IMR-90 (cell line): Measurements from ENCODE around the gene ADARB2. TPM values are rescaled to one million over a fixed set of nuclear protein-coding genes. Genes with fewer than 3 reads are reported as not detected.

Experiments
- ATAC-seq: fragments of 200-7000 bp; cut with Tn5 transposase; 2 replicates; pipeline ENCODE4 v1.9.1; 2020; ENCODE audit warnings: low read depth, mild to moderate bottlenecking, moderate library complexity
- BruUV-seq: library from RNA; stranded (reverse); fragments of 400-500 nt; replicated peaks from 2 replicates; lab custom pipeline; 2021; lab: Mats Ljungman, UMichigan
- CTCF ChIA-PET: fragments of 300-600 bp; formaldehyde crosslinking; extraction: SDS; loops from one replicate; lab custom pipeline; 2021; ENCODE audit warnings: antibody characterized with exemption; lab: Yijun Ruan, JAX
- POLR2A ChIA-PET: fragments of 300-600 bp; sonication (Branson Sonifier 250); formaldehyde crosslinking; loops from one replicate; lab custom pipeline; 2022; ENCODE audit warnings: antibody characterized with exemption; ENCODE audit not compliant: unreplicated experiment; lab: Charles Lee
- DNase-seq: peaks from one replicate; pipeline ENCODE4 v3.0.0; 2013
- H2AFZ ChIP-seq: replicated peaks from 2 replicates; pipeline ENCODE3; 2013; ENCODE audit warnings: low read length, mild to moderate bottlenecking; ENCODE audit not compliant: poor library complexity
- H2AK5ac ChIP-seq: 2 replicates; pipeline ENCODE4 v1.6.1; 2013; ENCODE audit warnings: low read depth, low read length, inconsistent platforms
- H2AK9ac ChIP-seq: replicated peaks from 2 replicates; pipeline ENCODE3; 2013; ENCODE audit warnings: mild to moderate bottlenecking, low read depth, low read length, moderate library complexity; ENCODE audit not compliant: poor library complexity
- H2BK120ac ChIP-seq: 2 replicates; pipeline ENCODE4 v1.6.1; 2013; ENCODE audit warnings: low read depth, low read length, inconsistent platforms
- H2BK15ac ChIP-seq: 3 replicates; pipeline ENCODE4 v1.6.1; 2013; ENCODE audit warnings: low read depth, low read length, inconsistent platforms
- H2BK20ac ChIP-seq: 2 replicates; pipeline ENCODE4 v1.6.1; 2013; ENCODE audit warnings: low read depth, mild to moderate bottlenecking, inconsistent platforms, low read length, moderate library complexity
- H2BK5ac ChIP-seq: 2 replicates; pipeline ENCODE4 v1.6.1; 2013; ENCODE audit warnings: mild to moderate bottlenecking, low read depth, low read length, inconsistent platforms; ENCODE audit not compliant: poor library complexity, severe bottlenecking
- H3K14ac ChIP-seq: replicated peaks from 2 replicates; pipeline ENCODE4 v1.6.1; 2013; ENCODE audit warnings: low read depth, low read length, inconsistent platforms
- H3K18ac ChIP-seq: 2 replicates; pipeline ENCODE4 v1.6.1; 2013; ENCODE audit warnings: low read depth, low read length, control low read depth
- H3K23ac ChIP-seq: 2 replicates; pipeline ENCODE4 v1.6.1; 2013; ENCODE audit warnings: low read depth, low read length, inconsistent platforms
- H3K27ac ChIP-seq: 2 replicates; pipeline ENCODE4 v1.5.1; 2013; ENCODE audit warnings: mild to moderate bottlenecking, control low read depth, low read length; ENCODE audit not compliant: insufficient read depth
- H3K27me3 ChIP-seq: 2 replicates; pipeline ENCODE4 v1.6.1; 2013; ENCODE audit warnings: low read length; ENCODE audit not compliant: control insufficient read depth, insufficient read depth
- H3K36me3 ChIP-seq: 2 replicates; pipeline ENCODE4 v1.6.1; 2013; ENCODE audit warnings: low read length, mixed read lengths; ENCODE audit not compliant: control insufficient read depth, insufficient read depth
- H3K4ac ChIP-seq: 2 replicates; pipeline ENCODE4 v1.6.1; 2013; ENCODE audit warnings: low read depth, low read length, inconsistent platforms
- H3K4me1 ChIP-seq: 2 replicates; pipeline ENCODE4 v1.6.1; 2013; ENCODE audit warnings: low read length, mixed read lengths; ENCODE audit not compliant: control insufficient read depth, insufficient read depth
- H3K4me2 ChIP-seq: 2 replicates; pipeline ENCODE4 v1.6.1; 2013; ENCODE audit warnings: low read depth, mild to moderate bottlenecking, control low read depth, low read length, moderate library complexity
- H3K4me3 ChIP-seq: 2 replicates; pipeline ENCODE4 v1.5.1; 2013; ENCODE audit warnings: low read depth, mild to moderate bottlenecking, control low read depth, low read length, moderate library complexity; ENCODE audit not compliant: insufficient read depth
- H3K56ac ChIP-seq: 2 replicates; pipeline ENCODE4 v1.6.1; 2013; ENCODE audit warnings: low read length, inconsistent platforms; ENCODE audit not compliant: insufficient read depth; ENCODE audit errors: extremely low read depth
- H3K79me1 ChIP-seq, 2 experiments: 2 replicates each; pipeline ENCODE4 v1.6.1; 2013; ENCODE audit warnings: low read length in 2 of 2, inconsistent platforms in 1 of 2, low read depth in 1 of 2
- H3K9ac ChIP-seq: 2 replicates; pipeline ENCODE4 v1.6.1; 2013; ENCODE audit warnings: low read depth, low read length, control low read depth
- H3K9me1 ChIP-seq: 2 replicates; pipeline ENCODE4 v1.6.1; 2013; ENCODE audit warnings: low read length, inconsistent platforms; ENCODE audit not compliant: insufficient read depth
- H3K9me3 ChIP-seq: 2 replicates; pipeline ENCODE4 v1.6.1; 2013; ENCODE audit warnings: low read length; ENCODE audit not compliant: control insufficient read depth, insufficient read depth
- H4K20me1 ChIP-seq: 2 replicates; pipeline ENCODE4 v1.6.1; 2013; ENCODE audit warnings: low read length, inconsistent platforms; ENCODE audit not compliant: insufficient read depth
- H4K5ac ChIP-seq: 2 replicates; pipeline ENCODE4 v1.6.1; 2013; ENCODE audit warnings: mild to moderate bottlenecking, low read depth, low read length, control low read depth
- H4K8ac ChIP-seq, 2 experiments: 2 replicates each; pipeline ENCODE4 v1.6.1; 2013; ENCODE audit warnings: low read depth in 2 of 2, low read length in 2 of 2, control low read depth in 1 of 2, inconsistent platforms in 1 of 2
- H4K91ac ChIP-seq: 2 replicates; pipeline ENCODE4 v1.6.1; 2013; ENCODE audit warnings: low read depth, low read length, inconsistent platforms; ENCODE audit not compliant: insufficient read depth
- BHLHE40 ChIP-seq: fragments of 150-350 bp; IDR thresholded peaks from 2 replicates; pipeline ENCODE4 v1.6.1; 2016; ENCODE audit warnings: mild to moderate bottlenecking, low read depth, low read length
- CEBPB ChIP-seq: IDR thresholded peaks from 2 replicates; pipeline ENCODE4 v1.6.1; 2012; ENCODE audit warnings: low read depth, low read length, improper control_type of control experiment
- CHD1 ChIP-seq: IDR thresholded peaks from 2 replicates; pipeline ENCODE4 v1.6.1; 2012; ENCODE audit warnings: low read depth, low read length, improper control_type of control experiment
- FOS ChIP-seq: fragments of 150-350 bp; IDR thresholded peaks from 2 replicates; pipeline ENCODE4 v1.6.1; 2016; ENCODE audit warnings: low read depth, low read length
- MAFK ChIP-seq: IDR thresholded peaks from 2 replicates; pipeline ENCODE4 v1.6.1; 2012; ENCODE audit warnings: low read depth, low read length, improper control_type of control experiment
- MAZ ChIP-seq: IDR thresholded peaks from 2 replicates; pipeline ENCODE4 v1.6.1; 2012; ENCODE audit warnings: low read depth, mild to moderate bottlenecking, low read length, improper control_type of control experiment, moderate library complexity, borderline replicate concordance
- MXI1 ChIP-seq: IDR thresholded peaks from 2 replicates; pipeline ENCODE4 v1.6.1; 2012; ENCODE audit warnings: low read depth, mild to moderate bottlenecking, low read length, moderate library complexity, borderline replicate concordance
- NFE2L2 ChIP-seq: fragments of 150-350 bp; IDR thresholded peaks from 2 replicates; pipeline ENCODE4 v1.6.1; 2016; ENCODE audit warnings: low read depth, mild to moderate bottlenecking, low read length
- POLR2A ChIP-seq: IDR thresholded peaks from 2 replicates; pipeline ENCODE4 v1.6.1; 2012; ENCODE audit warnings: mild to moderate bottlenecking, low read depth, low read length
- RAD21 ChIP-seq: IDR thresholded peaks from 2 replicates; pipeline ENCODE4 v1.6.1; 2012; ENCODE audit warnings: low read length, improper control_type of control experiment
- RCOR1 ChIP-seq: IDR thresholded peaks from 2 replicates; pipeline ENCODE4 v1.6.1; 2012; ENCODE audit warnings: mild to moderate bottlenecking, low read length, improper control_type of control experiment; ENCODE audit not compliant: insufficient replicate concordance
- RFX5 ChIP-seq: IDR thresholded peaks from 2 replicates; pipeline ENCODE4 v1.8.0; 2012; ENCODE audit warnings: low read depth, mild to moderate bottlenecking, low read length, moderate library complexity
- SMC3 ChIP-seq: fragments of 150-350 bp; IDR thresholded peaks from 2 replicates; pipeline ENCODE4 v1.6.1; 2016; ENCODE audit warnings: low read depth, mild to moderate bottlenecking, antibody characterized with exemption, low read length, moderate library complexity
- WGBS, 2 experiments: methylation state at CpG; one replicate each; pipeline versions ENCODE4 v1.1.5 to v1.1.7; 2013; ENCODE audit warnings: missing lambda C conversion rate in 2 of 2; ENCODE audit not compliant: insufficient read length in 1 of 2; ENCODE audit errors: extremely low coverage in 2 of 2; 5-methylcytosine and 5-hydroxymethylcytosine counted together
- dilution Hi-C: fragments of 300-500 bp; cut with HindIII; formaldehyde crosslinking; loops from one replicate; pipeline ENCODE4 v1.14.3; 2018; ENCODE audit warnings: low sequenced_read_pairs; ENCODE audit not compliant: unreplicated experiment
- in situ Hi-C: fragments of 300-500 bp; cut with MboI; formaldehyde crosslinking; loops from 3 replicates; pipeline ENCODE4 v1.14.3; 2019; ENCODE audit warnings: low sequenced_read_pairs, inconsistent platforms, mixed read lengths
- intact Hi-C: fragments of 100-400 bp; cut with micrococcal nuclease; formaldehyde crosslinking; loops from 2 replicates; pipeline ENCODE4 v1.10.0; 2022
- polyA plus RNA-seq, 3 experiments: library from polyadenylated mRNA; depleted of rRNA; stranded (reverse); fragments of >200 nt; gene quantifications; 2 replicates each; pipeline ENCODE4 v1.2.3, GENCODE V29; 2012; ENCODE audit warnings: low replicate concordance in 1 of 3
- total RNA-seq: library from RNA; depleted of rRNA; stranded (reverse); fragments of >200 nt; gene quantifications from 2 replicates; pipeline ENCODE4 v1.2.3, GENCODE V29; 2012
- TF ChIP-seq, protein P1 (sequence below): conservative IDR thresholded peaks from 2 replicates; pipeline ENCODE4 v1.5.1; 2012; ENCODE audit warnings: mild to moderate bottlenecking, low read depth, low read length, improper control_type of control experiment
- TF ChIP-seq, protein P2 (sequence below): fragments of 150-350 bp; IDR thresholded peaks from 2 replicates; pipeline ENCODE4 v1.6.1; 2017; ENCODE audit warnings: mild to moderate bottlenecking, antibody characterized with exemption, low read length, low read depth
- TF ChIP-seq, protein P3 (sequence below): fragments of 150-350 bp; IDR thresholded peaks from 2 replicates; pipeline ENCODE4 v1.6.1; 2016; ENCODE audit warnings: low read depth, mild to moderate bottlenecking, low read length, moderate library complexity, borderline replicate concordance

ADARB2 gene
- total and polyA plus RNA-seq, 2 of the 4 experiments (the other 2 are of a cell fraction) = not detected

DNA sequence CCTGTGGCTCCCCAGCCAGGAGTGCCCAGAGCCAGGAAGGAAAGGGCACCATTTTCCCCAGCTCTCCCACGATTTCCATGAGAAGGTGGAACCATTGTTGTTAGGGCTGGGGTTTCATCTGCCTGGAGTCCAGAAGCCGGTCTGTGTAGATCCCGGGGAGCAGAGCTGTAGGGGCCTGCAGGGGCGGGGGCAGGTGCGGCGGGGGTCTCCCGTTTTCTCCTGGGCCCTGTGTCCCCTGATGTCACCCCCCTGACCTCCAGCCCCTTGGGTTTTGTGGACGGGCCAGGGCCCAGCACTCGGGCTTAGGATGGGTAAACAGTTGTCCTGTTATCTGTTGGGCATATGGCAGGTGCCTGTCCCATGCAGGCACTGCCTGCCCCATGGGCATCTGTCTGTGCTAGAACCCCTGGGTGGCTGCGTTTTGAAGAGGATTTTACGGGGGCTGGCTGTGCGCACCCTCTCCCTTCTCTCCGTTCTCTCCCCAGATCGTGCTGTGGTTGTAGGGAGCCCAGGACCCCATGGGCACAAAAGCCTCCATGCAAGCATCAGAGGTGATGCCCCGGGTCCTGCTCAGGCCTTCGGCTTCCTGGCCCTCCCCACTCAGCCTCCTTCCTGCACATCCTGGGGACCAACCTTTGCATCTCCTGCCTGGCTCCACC lies 522.3 kb downstream of the ADARB2 start:
- Histone ChIP-seq H4K91ac (no peak overlapping the region), H3K9me1 (no peaks in the 10 kb centered on the region), H2BK20ac (no peak overlapping the region), H4K20me1 (no peaks in the 10 kb centered on the region), H3K4me1 (no peaks in the 10 kb centered on the region), H3K18ac (no peak overlapping the region), H3K9ac (no peak overlapping the region), H2BK15ac (no peak overlapping the region), H3K36me3 (no peaks in the 10 kb centered on the region), H3K56ac (no peak overlapping the region), H3K27me3 (no peaks in the 10 kb centered on the region), H3K9me3 (peaks cover 47% of the 10 kb centered on the region), H3K79me1 (no peaks in the 10 kb centered on the region), H2AK5ac (no peak overlapping the region), H2BK5ac (no peak overlapping the region), H3K27ac (no peak overlapping the region), H3K4ac (no peak overlapping the region), H2BK120ac (no peak overlapping the region), H2AFZ (no peak overlapping the region), H3K4me2 (no peak overlapping the region), H3K23ac (no peak overlapping the region), H3K4me3 (no peak overlapping the region), H2AK9ac (no peak overlapping the region), H3K14ac (no peak overlapping the region), H4K5ac (no peak overlapping the region), H4K8ac (no peak overlapping the region)
- in situ Hi-C loops (no loop called here), dilution Hi-C loops (no loop called here), intact Hi-C loops (no loop called here)
- no TSS peak for BruUV-seq
- TF ChIP-seq FOS (no peak), NFE2L2 (no peak), BHLHE40 (no peak), RFX5 (no peak), MAFK (no peak), CHD1 (no peak), SMC3 (no peak), MAZ (no peak), POLR2A (no peak), RCOR1 (no peak), CEBPB (no peak), RAD21 (no peak), MXI1 (no peak)
- TF ChIP-seq, protein P1, sequence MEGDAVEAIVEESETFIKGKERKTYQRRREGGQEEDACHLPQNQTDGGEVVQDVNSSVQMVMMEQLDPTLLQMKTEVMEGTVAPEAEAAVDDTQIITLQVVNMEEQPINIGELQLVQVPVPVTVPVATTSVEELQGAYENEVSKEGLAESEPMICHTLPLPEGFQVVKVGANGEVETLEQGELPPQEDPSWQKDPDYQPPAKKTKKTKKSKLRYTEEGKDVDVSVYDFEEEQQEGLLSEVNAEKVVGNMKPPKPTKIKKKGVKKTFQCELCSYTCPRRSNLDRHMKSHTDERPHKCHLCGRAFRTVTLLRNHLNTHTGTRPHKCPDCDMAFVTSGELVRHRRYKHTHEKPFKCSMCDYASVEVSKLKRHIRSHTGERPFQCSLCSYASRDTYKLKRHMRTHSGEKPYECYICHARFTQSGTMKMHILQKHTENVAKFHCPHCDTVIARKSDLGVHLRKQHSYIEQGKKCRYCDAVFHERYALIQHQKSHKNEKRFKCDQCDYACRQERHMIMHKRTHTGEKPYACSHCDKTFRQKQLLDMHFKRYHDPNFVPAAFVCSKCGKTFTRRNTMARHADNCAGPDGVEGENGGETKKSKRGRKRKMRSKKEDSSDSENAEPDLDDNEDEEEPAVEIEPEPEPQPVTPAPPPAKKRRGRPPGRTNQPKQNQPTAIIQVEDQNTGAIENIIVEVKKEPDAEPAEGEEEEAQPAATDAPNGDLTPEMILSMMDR = no peak
- TF ChIP-seq, protein P2, sequence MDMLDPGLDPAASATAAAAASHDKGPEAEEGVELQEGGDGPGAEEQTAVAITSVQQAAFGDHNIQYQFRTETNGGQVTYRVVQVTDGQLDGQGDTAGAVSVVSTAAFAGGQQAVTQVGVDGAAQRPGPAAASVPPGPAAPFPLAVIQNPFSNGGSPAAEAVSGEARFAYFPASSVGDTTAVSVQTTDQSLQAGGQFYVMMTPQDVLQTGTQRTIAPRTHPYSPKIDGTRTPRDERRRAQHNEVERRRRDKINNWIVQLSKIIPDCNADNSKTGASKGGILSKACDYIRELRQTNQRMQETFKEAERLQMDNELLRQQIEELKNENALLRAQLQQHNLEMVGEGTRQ = no peak
- TF ChIP-seq, protein P3, sequence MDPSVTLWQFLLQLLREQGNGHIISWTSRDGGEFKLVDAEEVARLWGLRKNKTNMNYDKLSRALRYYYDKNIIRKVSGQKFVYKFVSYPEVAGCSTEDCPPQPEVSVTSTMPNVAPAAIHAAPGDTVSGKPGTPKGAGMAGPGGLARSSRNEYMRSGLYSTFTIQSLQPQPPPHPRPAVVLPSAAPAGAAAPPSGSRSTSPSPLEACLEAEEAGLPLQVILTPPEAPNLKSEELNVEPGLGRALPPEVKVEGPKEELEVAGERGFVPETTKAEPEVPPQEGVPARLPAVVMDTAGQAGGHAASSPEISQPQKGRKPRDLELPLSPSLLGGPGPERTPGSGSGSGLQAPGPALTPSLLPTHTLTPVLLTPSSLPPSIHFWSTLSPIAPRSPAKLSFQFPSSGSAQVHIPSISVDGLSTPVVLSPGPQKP = no peak
- ATAC-seq = no peak
- CTCF ChIA-PET = no interaction called here
- no peak for DNase-seq
- WGBS, 2 experiments = 90% methylated on average over 2 of the region's 16 CpGs; no CpG with 5 or more reads in 1 of the 2 experiments
- POLR2A ChIA-PET = no interaction called here
